Fibroblast of skin of back (primary cell): ENCODE measurements around the gene ATP13A2.

Source experiments
- DNase-seq: peaks from one replicate; pipeline ENCODE4 v3.0.0-alpha.2; 2013

ATP13A2 gene

DNA sequence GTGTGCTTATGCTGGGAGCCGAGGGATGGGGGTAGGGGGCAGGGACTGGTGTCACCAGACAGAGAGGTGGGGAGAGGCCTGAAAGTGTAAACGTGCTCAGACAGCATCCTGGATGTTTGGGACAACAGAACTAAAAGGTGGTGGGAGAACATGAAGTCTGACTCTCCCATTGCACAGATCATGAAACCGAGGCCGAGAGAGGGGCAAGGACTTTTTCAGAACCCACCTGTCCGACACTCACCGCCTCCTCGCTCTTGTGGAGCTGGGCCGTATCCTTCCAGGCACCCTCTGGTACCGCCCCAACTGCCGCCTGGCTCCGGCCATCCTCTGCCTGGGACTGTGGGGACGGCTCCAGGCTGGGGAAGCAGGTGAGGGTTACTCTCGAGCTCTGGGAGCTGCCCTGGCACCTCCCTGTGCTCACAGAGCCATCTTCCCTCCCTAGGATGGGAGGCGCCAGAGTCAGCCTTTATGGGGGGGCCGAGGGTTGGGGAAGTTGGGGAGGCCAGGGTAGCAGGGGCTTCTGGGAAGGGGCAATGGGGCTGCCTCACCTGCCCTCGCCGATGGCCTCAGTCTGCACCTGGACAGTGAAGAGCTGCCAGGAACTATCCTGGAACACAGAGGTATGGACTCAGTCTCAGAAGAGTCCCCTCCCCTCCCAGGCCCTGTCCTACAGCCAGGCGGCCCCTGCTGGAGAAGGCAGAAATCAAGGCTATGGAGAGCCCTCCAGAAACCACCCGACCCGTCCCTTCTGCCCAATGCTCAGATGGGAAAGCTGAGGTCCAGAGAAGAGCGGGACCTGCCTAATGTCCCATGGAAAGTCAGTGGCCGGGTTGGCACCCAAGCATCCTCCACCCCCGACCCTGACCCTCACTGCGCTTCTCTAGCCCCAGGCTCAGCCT is 7.0 kb downstream of the ATP13A2 start:
- DNase-seq, result no peak

DNA sequence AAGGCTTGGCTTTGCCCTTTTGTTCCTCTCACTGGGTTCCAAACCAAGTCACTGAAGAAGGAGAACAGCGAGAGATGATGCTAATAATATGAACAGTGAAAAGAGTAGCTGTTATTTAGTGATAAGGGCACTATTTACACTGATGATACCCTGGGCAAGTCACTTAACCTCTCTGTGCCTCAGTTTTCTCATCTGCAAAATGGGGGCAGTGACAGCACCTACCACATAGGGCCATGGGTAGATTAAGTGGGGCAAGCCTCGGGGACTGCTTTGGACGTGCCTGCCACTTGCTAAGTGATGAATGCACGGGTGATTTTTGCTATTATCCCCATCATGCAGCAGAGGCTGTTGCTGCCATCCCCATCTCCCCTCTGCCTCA is 9.2 kb downstream of the ATP13A2 start:
- no peak for DNase-seq

DNA sequence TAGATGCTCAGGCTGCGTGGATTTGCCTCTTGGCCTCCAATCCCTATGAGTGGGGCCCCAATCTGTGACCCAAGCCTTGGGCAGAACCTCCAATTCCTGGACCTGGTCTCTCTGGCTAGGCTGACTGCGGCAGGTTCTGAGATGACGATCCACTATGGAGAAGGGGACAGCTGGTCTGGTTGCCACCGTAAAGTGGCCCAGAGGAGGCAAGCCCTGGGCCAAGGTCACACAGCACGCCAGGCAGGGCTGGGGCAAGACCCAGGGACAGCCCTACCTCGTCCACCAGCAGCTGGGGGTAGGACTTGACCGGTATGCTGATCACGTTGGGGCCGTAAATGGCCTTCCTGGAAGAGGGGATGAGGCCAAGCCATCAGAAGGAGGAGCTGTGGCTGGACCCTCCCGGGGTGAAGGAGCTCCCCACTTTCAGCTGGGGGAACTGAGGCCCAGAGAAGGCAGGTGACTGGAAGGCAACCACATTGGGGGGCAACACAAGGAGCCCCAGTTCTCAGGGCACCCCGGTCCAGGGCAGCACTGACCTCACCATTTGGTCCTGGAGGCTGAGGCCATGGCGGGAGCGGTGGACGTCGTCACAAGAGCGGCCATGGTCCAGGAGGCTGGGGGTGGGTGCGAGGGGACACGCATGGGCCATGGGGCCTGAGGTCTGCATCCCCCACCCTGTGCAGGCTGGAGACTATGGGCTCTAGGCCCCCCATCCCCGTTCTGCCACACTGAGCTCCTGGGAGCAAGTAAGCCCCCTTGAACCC is 9.8 kb downstream of the ATP13A2 start:
- no peak for DNase-seq

DNA sequence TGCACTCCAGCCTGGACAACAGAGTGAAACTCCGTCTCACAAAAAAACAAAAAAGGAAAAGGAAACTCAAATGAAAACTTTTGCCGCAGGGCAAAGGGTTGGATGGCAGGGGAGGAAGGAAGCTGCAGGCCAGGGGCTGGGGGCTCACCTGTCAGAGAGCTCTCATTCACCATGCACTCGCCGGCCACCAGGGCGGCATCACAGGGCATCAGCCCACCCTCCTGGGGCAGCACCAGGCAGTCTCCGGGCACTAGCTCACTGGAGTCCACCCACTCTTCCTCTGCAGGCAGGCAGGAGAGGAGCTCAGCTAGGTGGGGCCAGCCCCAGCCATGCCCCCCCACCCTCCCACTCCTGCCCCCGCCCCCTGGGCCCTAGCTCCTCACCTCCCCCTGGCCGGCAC is 11.9 kb downstream of the ATP13A2 start:
- no peak for DNase-seq

DNA sequence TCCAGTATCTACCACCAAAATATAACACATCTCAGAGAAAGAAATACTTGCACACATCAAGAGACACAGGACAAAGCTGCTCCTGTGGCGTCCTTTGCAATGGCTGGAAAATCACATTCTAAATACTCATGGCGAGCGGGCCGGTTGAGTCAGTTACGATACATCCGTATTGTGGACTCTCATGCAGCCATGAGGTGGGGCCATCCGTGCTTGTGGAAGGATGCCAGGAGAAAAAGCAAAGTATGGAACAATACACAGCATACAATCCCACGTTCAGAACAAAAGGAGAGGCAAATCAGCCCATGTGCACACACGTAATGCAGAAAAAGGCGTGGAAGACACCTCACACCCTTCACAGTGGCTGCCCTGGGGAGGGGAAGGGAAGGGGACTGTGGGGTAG is 13.1 kb downstream of the ATP13A2 start:
- no peak for DNase-seq

DNA sequence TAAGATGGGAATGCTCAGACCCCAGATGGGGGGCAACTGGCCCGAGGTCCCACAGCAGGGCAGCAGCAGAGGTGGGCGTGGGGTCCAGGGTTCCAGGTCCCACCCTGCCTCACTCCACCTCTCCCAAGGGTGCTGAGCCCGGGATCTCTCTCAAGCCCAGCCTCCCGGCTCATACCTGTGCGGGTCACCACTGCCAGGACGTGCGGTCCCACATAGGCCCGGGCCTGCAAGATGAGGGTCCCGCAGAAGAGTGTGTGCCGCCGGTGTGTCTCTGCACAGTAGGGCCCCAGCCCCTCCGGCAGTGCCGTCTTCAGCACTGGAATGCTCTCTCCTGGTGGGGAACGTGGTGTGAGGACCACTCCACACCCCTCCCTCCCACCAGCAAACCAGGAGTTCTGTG is 14.9 kb downstream of the ATP13A2 start:
- DNase-seq, result no peak

DNA sequence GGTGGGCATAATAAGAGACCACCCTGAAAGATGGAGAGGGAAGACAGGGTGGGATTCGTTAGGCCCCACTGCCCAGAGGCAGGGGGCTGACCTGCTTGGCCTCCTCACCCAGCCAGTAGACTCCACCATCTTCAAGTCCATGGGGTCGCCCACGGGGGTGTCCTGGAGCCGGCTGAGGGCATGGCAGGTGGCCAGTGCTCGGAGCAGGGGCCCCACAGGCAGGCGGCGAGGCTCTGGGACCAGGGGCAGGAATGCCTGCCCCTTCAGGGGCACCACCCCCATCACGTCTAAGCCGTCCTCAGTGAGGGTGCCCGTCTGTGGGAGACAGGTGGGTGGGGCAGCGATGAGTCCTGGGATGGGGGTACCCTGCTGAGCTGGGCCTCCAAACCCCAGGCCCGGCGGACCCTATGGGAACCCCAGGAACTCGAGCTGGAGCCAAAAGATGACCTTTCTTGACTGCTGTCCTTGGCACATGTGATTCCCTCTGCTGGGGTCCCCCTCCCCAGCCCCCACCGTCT is 18.1 kb downstream of the ATP13A2 start:
- no peak for DNase-seq

DNA sequence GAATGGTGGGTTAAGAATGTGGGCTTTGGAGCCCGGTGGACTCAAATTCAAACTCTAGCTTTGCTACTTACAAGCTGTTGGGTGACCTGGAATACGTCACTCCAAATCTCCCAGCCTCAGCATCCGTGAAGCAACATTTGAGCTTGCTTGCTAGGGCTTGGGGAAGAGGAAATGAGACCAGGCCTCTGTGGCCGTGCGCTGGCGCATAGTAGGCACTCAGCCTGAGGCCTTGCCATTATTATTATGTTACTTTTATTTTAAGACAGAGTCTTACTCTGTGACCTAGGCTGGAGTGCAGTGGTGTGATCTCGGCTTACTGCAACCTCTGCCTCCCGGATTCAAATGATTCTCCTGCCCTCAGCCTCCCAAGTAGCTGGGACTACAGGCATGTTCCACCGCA is 19.1 kb downstream of the ATP13A2 start:
- no peak for DNase-seq

DNA sequence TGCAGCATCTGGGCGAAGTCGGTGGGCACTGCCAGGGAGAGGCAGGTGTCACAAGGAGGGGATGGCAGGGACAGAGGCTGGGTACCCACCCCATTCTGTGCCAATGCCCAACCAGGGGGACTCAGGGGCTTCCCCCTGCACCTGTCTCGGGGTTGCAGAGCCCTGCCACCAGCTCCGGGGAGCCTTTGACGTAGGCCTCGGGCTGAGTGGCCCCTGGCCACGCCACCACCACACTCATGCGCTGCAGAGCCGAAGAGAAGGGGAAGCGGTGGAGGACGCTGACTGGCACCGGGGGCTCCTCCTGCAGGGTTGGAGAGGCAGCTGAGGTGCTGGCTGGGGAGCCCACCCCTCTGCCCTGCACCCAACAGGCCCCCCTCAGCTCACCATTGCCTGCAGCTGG is 19.6 kb downstream of the ATP13A2 start:
- DNase-seq, result no peak

DNA sequence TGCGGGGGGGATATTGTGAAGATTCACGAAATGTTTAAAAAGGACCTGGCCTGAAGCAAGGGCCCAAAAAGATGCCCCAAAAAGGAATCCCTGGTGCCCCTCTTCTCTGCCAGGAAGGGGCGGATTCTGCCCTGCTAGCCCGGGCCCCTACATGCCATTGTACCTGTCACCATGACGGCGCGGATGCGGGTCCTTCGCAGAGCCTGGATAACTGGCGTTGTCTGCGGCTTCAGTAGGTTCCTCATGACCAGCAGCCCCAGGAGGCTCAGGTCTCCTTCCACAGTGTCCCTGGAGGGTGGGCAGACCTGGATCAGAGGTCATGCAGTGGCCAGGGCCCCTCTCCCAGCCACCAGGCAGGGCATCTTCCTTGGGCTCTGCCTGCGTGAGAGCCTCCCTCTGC is 20.2 kb downstream of the ATP13A2 start:
- no peak for DNase-seq

DNA sequence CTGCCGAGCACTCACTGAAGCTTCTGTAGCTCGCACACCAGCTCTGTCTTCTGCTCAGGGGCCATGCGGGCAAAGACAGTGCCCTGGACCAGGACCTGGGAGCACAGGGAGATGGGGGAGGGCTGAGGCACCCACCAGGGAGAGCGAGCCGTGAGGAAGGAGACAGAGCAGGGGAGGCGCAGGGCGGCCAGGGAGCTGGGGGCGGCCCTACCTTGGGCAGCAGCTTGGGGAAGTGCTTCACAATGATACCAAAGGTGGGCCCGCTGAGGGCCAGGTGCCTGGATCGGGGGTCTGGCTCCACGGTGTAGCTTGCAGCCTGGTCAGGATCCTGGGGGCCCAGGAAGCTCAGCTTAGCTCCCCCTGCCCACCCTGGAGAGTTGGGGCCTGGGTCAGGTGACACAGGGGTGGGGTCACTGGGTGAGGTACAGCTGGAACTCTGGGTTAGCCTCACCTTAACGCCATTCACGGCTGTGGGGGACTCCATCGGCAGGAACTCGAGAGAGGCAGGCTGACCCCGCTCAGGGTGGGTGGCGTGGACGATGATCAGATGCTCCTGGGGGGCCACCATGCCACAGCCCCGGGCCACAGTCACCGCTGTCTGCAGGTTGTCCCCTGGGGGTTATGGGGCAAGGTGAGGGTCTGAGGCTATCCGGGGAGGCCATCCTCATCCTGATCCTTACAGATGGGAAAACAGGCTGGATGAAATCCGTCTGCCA is 21.9 kb downstream of the ATP13A2 start:
- DNase-seq, result no peak

DNA sequence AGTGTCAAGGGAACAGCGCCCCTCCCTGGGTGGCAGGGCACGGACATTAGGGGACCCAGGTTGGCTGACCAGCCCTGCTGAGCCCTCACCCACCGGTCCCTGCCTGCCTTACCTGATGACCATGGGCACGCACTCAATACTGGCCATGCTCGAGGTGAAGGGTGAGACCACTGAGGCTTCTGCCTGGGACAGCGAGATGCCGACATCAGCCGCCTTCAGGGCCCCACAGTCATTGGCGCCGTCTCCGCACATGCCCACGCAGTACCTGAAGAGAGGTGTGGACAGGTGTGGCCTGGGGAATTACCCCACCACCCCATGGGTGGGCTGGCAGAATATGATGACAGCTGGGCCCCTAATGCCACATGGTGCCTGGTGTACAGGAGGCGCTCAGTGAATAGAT is 23.5 kb downstream of the ATP13A2 start:
- DNase-seq, result no peak

DNA sequence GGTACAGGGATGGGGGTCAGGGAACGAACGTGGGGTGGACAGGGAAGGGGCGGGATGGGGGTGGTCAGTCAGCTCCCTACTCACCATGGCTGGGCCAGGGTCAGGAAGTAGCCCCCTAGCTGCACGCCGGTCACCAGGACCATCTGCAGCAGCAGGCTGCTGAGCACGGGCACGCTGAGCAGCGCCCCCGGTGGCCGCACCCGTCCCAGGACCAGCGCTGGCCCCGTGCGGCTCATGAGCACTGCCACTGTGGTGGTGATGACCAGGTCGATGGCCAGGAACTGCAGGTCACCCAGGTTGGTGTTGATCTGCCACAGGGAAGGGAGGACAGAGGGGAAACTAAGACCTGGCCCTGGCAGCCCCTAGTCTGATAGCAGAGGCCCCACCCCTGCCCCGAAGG is 24.8 kb downstream of the ATP13A2 start:
- DNase-seq, result no peak

DNA sequence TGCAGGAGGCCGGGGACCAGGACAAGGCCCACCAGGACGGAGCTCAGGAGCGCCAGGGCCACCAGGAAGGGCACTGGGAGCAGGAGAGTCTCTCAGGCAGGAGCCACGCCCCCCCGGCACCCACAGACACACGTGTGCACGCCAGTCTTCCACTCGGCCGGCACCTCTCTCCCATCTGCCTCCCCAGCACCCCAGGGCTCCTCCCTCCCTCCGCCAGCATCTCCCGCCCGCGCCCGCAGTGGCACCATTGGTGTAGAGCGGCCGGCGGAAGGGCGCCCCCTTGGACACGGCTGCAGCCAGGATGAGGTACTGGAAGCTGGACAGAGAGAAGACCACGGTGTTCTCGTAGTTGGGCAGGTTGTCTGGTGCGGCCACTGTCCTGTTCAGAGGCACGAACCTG is 25.2 kb downstream of the ATP13A2 start:
- DNase-seq, result no peak

DNA sequence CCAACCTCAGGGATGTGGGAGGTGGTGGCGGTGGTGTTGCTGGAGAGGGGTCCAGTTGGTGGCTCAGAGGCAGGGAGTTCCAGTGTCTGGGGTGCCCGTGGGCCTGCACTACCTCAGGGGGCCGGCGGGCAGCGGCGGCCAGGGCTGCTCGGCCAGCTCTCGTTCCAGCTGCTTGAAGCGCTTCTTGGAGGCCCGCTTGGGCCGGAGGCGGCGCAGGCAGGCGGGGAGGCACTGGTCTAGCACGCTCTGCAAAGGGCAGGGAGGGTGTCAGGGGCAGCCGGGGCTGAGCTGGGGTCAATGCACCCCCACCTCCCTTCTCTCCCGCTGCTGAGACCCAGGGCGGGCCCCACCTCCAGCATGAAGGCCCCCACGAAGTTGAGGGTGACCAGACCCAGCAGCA is 25.6 kb downstream of the ATP13A2 start:
- no peak for DNase-seq

DNA sequence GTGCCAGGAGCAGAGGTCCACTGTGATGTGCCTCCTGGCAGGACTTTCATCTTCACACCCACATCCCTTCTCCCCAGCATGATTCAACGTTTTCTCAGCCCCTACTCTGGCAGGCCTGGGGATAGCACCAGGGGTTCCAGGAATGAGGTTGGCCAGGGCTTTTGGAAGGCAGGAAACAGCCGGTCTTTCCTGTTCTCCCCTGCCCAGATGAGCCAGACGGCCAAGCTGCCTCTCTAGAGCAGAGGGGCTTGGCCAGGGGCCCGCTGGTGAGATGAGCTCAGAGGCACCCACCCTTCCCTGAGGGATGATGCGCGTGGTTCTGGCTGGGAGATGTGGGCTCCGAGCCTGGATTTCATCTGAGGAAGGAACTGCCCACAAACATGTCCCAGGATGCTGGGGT is 27.0 kb downstream of the ATP13A2 start:
- peak; percentile 94 for DNase-seq

DNA sequence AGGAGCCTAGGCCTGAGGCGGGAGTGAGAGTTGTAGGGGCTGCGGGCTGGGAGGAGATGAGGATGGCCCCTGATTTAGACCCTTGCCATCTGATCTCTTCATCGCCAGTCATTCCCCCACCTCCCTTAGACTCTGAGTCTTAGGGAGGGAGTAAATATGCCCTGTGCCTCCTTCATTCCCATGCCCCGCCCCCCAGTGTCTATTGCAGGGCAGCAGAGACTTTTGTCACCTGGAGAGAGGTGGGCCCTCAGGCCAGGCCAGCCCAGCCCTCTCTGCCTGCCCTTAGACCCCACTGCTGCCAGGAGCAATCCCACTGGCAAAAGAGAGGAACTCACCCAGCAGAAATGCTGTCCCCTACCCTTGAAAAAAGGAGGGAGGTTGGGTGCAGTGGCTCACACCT is 28.1 kb downstream of the ATP13A2 start:
- no peak for DNase-seq

DNA sequence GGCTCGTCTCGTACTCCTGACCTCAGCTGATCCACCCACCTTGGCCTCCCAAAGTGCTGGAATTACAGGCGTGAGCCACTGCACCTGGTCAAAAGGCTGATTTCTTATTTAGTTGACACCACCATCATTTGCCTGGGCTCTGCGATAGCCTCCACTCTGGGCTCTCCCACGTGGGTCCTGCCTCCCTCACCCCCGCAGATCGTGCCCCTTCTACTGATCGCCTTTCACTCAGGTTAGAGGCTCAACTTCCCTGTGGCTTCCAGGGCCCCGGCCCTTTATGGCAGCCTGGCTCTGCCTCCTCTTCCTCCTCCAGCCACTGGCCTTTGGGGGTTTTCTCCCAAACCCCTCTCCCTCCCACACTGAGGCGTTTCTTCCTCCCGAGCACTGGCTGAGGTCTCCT is 28.8 kb downstream of the ATP13A2 start:
- DNase-seq, result no peak

DNA sequence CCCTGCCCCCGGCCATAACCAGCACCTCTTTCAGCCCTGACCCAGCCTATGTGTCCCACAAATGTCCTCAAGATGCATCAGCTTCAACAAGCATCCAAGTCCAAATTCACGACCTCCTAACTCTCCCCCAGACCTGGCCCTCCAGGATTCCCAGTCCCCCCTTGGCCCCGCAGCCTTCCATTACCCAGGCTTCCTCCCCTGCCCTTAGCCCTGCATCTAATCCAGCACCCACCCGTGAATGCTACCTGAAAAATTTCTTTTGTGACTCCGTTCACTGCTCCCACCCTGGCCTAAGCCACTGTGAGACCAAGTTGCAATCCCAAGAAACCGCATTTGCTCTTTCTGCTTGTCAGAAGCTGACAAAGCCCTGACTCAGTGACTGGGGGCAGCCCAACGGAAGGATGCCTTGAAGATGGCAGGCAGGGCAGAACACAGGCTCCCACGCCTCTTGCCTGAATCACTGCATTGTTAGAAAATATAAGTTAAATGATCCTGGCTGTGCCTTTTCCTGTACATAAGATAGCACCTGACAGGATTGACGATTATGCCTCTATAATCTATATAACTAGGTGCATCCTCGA is 30.4 kb downstream of the ATP13A2 start:
- DNase-seq, result peak; percentile 97

DNA sequence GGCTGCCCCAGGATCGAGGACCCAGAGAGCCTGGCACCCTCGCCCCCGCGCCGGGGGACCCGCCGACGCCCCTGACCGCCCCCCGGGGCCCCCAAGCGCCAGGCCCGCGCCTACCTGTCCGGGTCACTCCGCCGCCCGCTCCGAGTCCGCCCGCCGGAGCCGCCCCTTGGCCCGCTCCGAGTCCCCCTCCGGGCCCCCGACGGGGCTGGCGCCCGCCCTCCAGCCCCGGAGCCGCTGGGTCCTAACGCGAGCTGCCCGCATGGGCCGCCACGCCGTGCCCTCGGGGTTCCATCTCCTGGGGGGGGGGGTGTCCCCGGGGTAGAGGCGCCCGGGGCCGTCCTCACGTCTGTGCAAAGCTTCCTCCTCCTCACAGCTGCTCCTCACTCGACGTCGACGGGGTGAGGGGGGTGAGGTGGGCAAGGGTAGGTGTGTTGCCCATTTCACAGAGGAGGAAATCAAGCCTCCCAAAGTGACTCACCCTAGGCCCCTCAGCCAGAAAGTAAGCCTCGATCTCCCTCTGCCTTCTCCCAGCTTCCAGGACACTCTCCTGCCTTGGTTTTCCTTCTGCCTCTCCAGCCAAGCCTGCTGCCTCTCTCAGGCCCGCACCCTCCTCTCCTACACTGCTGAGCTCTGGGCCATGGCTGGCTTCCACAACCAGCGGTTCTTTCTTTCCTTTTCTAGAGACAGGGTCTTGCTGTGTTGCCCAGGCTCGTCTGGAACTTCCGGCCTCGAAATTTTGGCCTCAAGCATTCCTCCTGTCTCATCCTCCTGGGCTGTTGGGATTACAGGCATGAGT is 31.1 kb downstream of the ATP13A2 start, which contains the start of gene MFAP2:
TSS of gene MFAP2 (minus strand) at position 148 of the 796 bp plus-strand sequence. CDS start 2,347 bp downstream, outside the sequence.
- peak; percentile 70 for DNase-seq

DNA sequence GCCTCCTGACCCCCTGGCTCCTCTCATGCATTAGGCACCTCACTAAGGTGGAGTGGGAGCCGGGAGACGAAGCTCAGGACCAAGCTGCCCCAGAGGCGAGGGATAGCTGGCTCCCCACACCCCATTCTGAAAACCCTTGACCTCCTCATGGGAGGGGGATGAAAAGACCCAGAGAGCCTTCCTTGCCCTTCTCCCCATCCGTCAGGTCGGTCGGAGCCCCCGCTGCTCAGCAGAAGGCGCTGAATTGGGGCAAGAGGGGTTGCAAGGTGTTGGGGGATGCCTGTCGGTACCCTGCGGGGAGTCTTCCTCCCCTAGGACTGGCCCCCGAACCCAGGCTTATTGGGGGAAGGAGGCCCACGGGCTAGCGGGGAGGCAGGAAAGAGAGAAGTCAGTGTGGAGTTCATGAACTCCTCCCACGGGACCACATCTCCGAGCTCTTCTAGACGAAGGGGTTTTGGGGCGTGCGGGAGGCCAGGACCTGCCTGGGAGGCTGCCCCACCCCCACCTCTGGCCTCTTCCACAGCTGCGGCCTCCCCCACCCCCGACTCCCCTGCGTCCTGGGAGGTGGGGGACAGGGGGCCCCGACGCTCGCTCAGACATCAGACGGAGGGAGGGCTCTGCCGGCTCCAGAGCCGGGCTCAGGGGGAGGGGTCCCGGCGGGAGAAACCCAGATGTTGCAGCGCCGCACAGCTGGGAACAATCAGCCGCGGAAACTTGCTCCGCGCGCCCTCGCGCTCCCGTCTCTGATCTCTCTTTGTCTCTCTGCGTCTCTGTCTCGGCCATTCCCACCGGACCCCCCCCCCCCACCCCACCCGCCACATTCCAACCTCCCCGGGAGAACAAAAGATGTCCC is 32.0 kb downstream of the ATP13A2 start:
- peak; percentile 55 for DNase-seq
